ENCODE data around the gene MAMSTR. TPM values are rescaled to one million over a fixed set of nuclear protein-coding genes. Genes with fewer than 3 reads are reported as not detected.
A peak's percentile ranks its signal among the peaks of the same experiment; 100 is the strongest.

The MAMSTR gene
- total and polyA plus RNA-seq, 9 of the 15 experiments (the other 6 are each of a cell fraction or from before 2014, with no cell fraction given): 0.08 to 1.00 (median 0.40) TPM; not detected in 1

DNA sequence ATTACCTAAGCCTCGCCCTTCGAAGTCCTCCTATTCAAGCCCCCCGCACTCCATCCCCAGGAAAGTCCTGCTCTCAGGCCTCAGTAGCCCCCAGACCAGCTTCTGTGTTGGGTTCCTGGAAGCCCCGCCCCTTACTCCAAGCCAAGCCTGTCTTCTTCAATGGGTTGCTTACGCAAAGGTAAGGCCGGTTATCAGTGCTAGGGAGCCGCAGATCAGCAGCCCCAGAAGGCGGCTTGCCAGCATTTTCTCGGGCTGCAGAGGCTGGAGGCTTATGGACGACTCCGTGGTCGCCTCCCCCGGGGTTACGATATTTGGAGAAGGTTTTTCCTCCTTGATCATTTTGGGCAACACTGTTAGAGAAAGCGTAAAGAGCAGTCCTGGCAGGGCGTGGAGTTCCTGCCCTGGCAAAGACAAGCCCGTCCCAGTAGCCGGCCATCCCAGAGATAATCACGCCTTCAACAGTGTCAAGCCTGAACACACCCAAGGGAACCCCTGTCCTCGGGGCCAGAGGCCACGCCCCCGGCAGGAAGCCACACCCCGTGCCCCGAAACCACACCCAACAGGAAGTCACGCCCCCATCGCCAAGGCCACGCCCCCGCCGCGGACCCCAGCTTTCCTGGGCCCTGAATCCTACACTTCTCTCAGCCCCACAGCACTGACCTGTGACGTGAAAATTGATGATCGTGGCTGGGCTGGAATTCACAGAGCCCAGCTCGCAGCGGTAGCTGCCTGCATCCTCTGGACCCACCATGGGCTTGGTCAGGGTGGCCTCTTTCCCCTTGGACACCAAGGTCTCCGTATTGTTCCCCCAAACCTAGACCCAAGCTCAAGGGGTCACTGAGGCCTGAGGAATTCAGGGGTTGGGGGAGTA is 21.8 kb upstream of the MAMSTR start (continued):
- TF ChIP-seq, protein P1, sequence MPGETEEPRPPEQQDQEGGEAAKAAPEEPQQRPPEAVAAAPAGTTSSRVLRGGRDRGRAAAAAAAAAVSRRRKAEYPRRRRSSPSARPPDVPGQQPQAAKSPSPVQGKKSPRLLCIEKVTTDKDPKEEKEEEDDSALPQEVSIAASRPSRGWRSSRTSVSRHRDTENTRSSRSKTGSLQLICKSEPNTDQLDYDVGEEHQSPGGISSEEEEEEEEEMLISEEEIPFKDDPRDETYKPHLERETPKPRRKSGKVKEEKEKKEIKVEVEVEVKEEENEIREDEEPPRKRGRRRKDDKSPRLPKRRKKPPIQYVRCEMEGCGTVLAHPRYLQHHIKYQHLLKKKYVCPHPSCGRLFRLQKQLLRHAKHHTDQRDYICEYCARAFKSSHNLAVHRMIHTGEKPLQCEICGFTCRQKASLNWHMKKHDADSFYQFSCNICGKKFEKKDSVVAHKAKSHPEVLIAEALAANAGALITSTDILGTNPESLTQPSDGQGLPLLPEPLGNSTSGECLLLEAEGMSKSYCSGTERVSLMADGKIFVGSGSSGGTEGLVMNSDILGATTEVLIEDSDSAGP (CRISPR knock-in tag; IDR thresholded peaks at IDR 0.05): no peak
- TF ChIP-seq, protein P2, sequence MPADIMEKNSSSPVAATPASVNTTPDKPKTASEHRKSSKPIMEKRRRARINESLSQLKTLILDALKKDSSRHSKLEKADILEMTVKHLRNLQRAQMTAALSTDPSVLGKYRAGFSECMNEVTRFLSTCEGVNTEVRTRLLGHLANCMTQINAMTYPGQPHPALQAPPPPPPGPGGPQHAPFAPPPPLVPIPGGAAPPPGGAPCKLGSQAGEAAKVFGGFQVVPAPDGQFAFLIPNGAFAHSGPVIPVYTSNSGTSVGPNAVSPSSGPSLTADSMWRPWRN (IDR thresholded peaks at IDR 0.05; ENCODE audit: low read depth): no peak
- TF ChIP-seq TAF7 (tag; IDR thresholded peaks at IDR 0.05) (no peak), ZNF445 (CRISPR knock-in tag; IDR thresholded peaks at IDR 0.05; ENCODE audit: low read depth) (no peak), SLC30A9 (CRISPR knock-in tag; IDR thresholded peaks at IDR 0.05) (no peak)
- TF ChIP-seq, protein P3, sequence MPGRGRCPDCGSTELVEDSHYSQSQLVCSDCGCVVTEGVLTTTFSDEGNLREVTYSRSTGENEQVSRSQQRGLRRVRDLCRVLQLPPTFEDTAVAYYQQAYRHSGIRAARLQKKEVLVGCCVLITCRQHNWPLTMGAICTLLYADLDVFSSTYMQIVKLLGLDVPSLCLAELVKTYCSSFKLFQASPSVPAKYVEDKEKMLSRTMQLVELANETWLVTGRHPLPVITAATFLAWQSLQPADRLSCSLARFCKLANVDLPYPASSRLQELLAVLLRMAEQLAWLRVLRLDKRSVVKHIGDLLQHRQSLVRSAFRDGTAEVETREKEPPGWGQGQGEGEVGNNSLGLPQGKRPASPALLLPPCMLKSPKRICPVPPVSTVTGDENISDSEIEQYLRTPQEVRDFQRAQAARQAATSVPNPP (IDR thresholded peaks at IDR 0.05; ENCODE audit: borderline replicate concordance, insufficient read depth, insufficient read length): no peak
- TF ChIP-seq, protein P4, sequence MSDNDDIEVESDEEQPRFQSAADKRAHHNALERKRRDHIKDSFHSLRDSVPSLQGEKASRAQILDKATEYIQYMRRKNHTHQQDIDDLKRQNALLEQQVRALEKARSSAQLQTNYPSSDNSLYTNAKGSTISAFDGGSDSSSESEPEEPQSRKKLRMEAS (CRISPR knock-in tag; IDR thresholded peaks at IDR 0.05): 0 out of 2 replicates have a peak, but pooled peaks have one; percentile 16
- TF ChIP-seq, protein P5, sequence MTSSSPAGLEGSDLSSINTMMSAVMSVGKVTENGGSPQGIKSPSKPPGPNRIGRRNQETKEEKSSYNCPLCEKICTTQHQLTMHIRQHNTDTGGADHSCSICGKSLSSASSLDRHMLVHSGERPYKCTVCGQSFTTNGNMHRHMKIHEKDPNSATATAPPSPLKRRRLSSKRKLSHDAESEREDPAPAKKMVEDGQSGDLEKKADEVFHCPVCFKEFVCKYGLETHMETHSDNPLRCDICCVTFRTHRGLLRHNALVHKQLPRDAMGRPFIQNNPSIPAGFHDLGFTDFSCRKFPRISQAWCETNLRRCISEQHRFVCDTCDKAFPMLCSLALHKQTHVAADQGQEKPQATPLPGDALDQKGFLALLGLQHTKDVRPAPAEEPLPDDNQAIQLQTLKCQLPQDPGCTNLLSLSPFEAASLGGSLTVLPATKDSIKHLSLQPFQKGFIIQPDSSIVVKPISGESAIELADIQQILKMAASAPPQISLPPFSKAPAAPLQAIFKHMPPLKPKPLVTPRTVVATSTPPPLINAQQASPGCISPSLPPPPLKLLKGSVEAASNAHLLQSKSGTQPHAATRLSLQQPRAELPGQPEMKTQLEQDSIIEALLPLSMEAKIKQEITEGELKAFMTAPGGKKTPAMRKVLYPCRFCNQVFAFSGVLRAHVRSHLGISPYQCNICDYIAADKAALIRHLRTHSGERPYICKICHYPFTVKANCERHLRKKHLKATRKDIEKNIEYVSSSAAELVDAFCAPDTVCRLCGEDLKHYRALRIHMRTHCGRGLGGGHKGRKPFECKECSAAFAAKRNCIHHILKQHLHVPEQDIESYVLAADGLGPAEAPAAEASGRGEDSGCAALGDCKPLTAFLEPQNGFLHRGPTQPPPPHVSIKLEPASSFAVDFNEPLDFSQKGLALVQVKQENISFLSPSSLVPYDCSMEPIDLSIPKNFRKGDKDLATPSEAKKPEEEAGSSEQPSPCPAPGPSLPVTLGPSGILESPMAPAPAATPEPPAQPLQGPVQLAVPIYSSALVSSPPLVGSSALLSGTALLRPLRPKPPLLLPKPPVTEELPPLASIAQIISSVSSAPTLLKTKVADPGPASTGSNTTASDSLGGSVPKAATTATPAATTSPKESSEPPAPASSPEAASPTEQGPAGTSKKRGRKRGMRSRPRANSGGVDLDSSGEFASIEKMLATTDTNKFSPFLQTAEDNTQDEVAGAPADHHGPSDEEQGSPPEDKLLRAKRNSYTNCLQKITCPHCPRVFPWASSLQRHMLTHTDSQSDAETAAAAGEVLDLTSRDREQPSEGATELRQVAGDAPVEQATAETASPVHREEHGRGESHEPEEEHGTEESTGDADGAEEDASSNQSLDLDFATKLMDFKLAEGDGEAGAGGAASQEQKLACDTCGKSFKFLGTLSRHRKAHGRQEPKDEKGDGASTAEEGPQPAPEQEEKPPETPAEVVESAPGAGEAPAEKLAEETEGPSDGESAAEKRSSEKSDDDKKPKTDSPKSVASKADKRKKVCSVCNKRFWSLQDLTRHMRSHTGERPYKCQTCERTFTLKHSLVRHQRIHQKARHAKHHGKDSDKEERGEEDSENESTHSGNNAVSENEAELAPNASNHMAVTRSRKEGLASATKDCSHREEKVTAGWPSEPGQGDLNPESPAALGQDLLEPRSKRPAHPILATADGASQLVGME (CRISPR knock-in tag; IDR thresholded peaks at IDR 0.05): no peak

All from K562 (cell line).